KMS-11 (cell line): Measurements from ENCODE around the gene PLXNA4.

ENCODE experiments used
- H2AFZ ChIP-seq: fragments of 200-600 bp; sonication (generic); 2 replicates; pipeline ENCODE4 v1.6.1; 2016; ENCODE audit warnings: antibody characterized with exemption, mixed run types, low read depth
- H3K27ac ChIP-seq: fragments of 200-600 bp; sonication (generic); 2 replicates; pipeline ENCODE4 v1.6.1; 2016; ENCODE audit warnings: mild to moderate bottlenecking, mixed run types
- H3K27me3 ChIP-seq: fragments of 200-600 bp; sonication (generic); 2 replicates; pipeline ENCODE4 v1.6.1; 2017; ENCODE audit warnings: mild to moderate bottlenecking, low read depth, mixed run types, moderate library complexity; ENCODE audit not compliant: insufficient read depth
- H3K36me3 ChIP-seq: fragments of 200-600 bp; sonication (generic); 2 replicates; pipeline ENCODE4 v1.6.1; 2017; ENCODE audit warnings: mild to moderate bottlenecking, mixed run types; ENCODE audit not compliant: insufficient read depth
- H3K4me1 ChIP-seq: fragments of 200-600 bp; sonication (generic); 2 replicates; pipeline ENCODE4 v1.6.1; 2016; ENCODE audit warnings: mild to moderate bottlenecking, low read depth, mixed run types; ENCODE audit not compliant: poor library complexity, severe bottlenecking
- H3K4me2 ChIP-seq: fragments of 200-600 bp; sonication (generic); 2 replicates; pipeline ENCODE4 v1.7.0; 2016; ENCODE audit warnings: mild to moderate bottlenecking, mixed run types
- H3K4me3 ChIP-seq: fragments of 200-600 bp; sonication (generic); IDR thresholded peaks from 2 replicates; pipeline ENCODE4 v1.6.1; 2017; ENCODE audit warnings: low read depth, low read length, mixed read lengths; ENCODE audit not compliant: insufficient read depth
- H3K79me2 ChIP-seq: fragments of 200-600 bp; sonication (generic); 2 replicates; pipeline ENCODE4 v1.6.1; 2016; ENCODE audit warnings: low read depth, mixed run types; ENCODE audit not compliant: insufficient read depth
- H3K9ac ChIP-seq: fragments of 200-600 bp; sonication (generic); 2 replicates; pipeline ENCODE4 v1.6.1; 2016; ENCODE audit warnings: mild to moderate bottlenecking, mixed run types
- H4K20me1 ChIP-seq: fragments of 200-600 bp; sonication (generic); 2 replicates; pipeline ENCODE4 v1.6.1; 2016; ENCODE audit warnings: mild to moderate bottlenecking, mixed run types; ENCODE audit not compliant: insufficient read depth
- CTCF ChIP-seq: fragments of 200-600 bp; sonication (generic); conservative IDR thresholded peaks from 2 replicates; pipeline ENCODE4 v1.6.1; 2017; ENCODE audit warnings: low read depth, mild to moderate bottlenecking, antibody characterized with exemption, low read length, moderate library complexity, mixed read lengths

The PLXNA4 gene

DNA sequence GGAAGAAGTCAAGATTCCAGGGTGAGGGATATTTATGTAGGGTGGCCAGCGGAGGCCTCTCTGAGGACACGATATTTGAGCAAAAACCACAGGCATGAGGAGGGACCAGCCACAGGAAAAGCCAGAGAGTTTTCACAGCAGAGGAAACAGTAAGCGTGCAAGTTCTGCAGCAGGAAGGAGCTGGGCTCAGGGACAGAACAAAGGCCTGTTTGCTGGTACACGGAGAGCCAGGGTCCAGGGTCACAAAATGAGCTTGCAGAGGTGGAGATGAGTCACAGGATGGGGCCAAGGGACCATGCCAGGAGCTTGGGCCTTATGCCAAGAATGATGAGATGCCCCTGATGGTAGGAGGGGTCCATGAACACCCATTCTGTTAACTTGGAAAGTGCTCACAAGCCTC is 283.5 kb downstream of the PLXNA4 start:
- Histone ChIP-seq H3K9ac (no peak overlapping the region), H3K79me2 (no peaks in the 10 kb centered on the region), H3K4me1 (no peaks in the 10 kb centered on the region), H4K20me1 (no peaks in the 10 kb centered on the region), H3K27ac (no peak overlapping the region), H2AFZ (no peak overlapping the region), H3K36me3 (no peaks in the 10 kb centered on the region), H3K27me3 (no peaks in the 10 kb centered on the region), H3K4me3 (no peak overlapping the region), H3K4me2 (no peak overlapping the region)
- no peak for TF ChIP-seq CTCF

DNA sequence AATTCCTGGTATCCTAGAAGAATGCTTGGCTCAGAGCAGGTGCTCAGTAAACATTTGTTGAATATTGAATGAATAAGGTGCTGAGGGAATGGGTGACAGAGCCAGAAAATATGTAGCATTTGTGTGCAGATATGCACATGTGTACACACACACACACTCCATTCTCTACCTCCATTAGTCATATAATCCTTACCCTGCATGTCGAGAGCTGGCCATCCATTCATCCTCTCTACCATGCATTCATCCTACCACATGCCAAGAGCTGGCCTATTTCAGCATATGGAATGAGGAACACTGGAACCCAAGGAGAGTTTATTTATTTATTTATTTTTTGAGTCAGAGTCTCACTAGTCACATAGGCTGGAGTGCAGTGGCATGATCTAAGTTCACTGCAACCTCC is 284.8 kb downstream of the PLXNA4 start:
- Histone ChIP-seq H3K36me3 (no peaks in the 10 kb centered on the region), H2AFZ (no peak overlapping the region), H3K4me1 (no peaks in the 10 kb centered on the region), H3K9ac (no peak overlapping the region), H3K27ac (no peak overlapping the region), H3K27me3 (no peaks in the 10 kb centered on the region), H3K4me3 (no peak overlapping the region), H3K4me2 (no peak overlapping the region), H3K79me2 (no peaks in the 10 kb centered on the region), H4K20me1 (no peaks in the 10 kb centered on the region)
- TF ChIP-seq CTCF, result no peak

- no peaks in the 10 kb centered on the region for H4K20me1 ChIP-seq
- no peak overlapping the region for H3K4me3 ChIP-seq
- no peak overlapping the region for H2AFZ ChIP-seq
- no peaks in the 10 kb centered on the region for H3K27me3 ChIP-seq
- no peaks in the 10 kb centered on the region for H3K4me1 ChIP-seq
- H3K9ac ChIP-seq, result no peak overlapping the region
- H3K79me2 ChIP-seq, result no peaks in the 10 kb centered on the region
- H3K36me3 ChIP-seq, result no peaks in the 10 kb centered on the region
- no peak for TF ChIP-seq CTCF
- no peak overlapping the region for H3K27ac ChIP-seq
- no peak overlapping the region for H3K4me2 ChIP-seq
These were observed 286.2 kb downstream of the PLXNA4 start for GRCh38 chr7:132290021-132290420.

DNA sequence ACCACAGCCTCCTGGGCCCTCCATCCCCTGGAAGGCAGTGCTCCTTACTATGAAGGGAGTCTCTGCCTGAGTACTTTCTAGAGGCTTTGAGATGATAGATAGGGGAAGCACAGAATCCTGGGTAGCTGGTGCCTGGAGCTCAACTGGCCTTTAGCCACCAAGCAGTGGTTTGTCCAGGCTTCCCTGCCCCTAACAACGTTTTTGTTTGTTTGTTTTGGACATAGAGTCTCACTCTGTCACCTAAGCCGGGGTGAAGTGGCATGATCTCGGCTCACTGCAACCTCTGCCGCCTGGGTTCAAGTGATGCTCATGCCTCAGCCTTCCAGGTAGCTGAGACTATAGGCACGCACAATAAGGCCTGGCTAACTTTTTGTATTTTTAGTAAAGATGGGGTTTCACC is 289.4 kb downstream of the PLXNA4 start:
- H3K9ac ChIP-seq, result no peak overlapping the region
- no peak for TF ChIP-seq CTCF
- H3K27ac ChIP-seq, result no peak overlapping the region
- H3K4me1 ChIP-seq, result no peaks in the 10 kb centered on the region
- no peak overlapping the region for H3K4me3 ChIP-seq
- H3K4me2 ChIP-seq, result no peak overlapping the region
- H4K20me1 ChIP-seq, result no peaks in the 10 kb centered on the region
- no peaks in the 10 kb centered on the region for H3K36me3 ChIP-seq
- no peaks in the 10 kb centered on the region for H3K27me3 ChIP-seq
- H2AFZ ChIP-seq, result no peak overlapping the region
- no peaks in the 10 kb centered on the region for H3K79me2 ChIP-seq

DNA sequence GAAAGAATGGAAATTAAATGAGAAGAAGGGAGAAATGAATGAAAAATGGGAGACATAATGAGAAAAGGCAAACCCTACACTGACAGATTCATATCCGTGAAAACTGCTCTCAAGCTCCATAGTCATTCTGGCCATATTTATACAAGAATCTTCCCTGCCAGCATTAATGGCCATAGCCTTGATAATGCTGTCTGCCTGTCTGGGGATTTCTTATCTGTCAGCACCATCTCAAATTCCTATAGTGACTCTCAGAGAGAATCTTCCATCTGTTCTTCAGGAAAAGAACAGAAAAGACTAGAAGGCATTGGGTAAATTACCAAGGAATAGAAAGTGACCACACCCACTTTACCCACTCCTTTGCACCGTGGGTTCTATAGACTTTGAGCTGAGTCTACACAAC is 295.9 kb downstream of the PLXNA4 start:
- Histone ChIP-seq H3K4me2 (no peak overlapping the region), H3K27me3 (no peaks in the 10 kb centered on the region), H3K27ac (no peak overlapping the region), H3K4me3 (no peak overlapping the region), H3K79me2 (no peaks in the 10 kb centered on the region), H3K4me1 (peaks cover 6% of the 10 kb centered on the region), H2AFZ (no peak overlapping the region), H3K36me3 (no peaks in the 10 kb centered on the region), H3K9ac (no peak overlapping the region), H4K20me1 (no peaks in the 10 kb centered on the region)
- no peak for TF ChIP-seq CTCF
